GM23248 (cell line): Measurements from ENCODE around the gene CCDC38.

Experiments
- EZH2 ChIP-seq: fragments of 200-600 bp; sonication (generic); IDR thresholded peaks from 2 replicates; pipeline ENCODE4 v1.6.1; 2018; ENCODE audit warnings: antibody characterized with exemption, mild to moderate bottlenecking; ENCODE audit not compliant: insufficient read depth, poor library complexity, severe bottlenecking
- EZH2phosphoT487 ChIP-seq: fragments of 200-600 bp; sonication (generic); IDR thresholded peaks from 2 replicates; pipeline ENCODE4 v1.6.1; 2018; ENCODE audit warnings: antibody characterized with exemption, moderate library complexity, mild to moderate bottlenecking, low read depth; ENCODE audit not compliant: insufficient read depth

DNA sequence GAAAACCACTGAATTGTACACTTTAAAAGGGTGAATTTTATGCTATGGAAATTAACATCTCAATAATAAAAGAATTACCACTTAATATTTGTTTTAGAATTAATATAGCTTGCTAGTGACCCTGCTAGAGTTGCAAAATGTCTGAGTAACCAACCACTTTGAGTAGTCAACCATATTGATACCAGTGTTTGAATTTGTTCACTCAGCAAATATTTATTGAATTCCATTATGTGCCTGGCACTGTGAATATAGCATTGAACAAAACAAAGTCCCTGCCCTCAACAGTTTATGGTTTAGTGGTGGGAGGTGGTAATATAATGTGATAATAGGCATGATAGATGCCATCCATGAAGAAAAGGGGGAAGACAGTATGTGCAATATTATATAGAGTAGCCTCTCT is 79.1 kb downstream of the CCDC38 start:
- TF ChIP-seq EZH2 (no peak), EZH2phosphoT487 (no peak)
